Nephron progenitor cell (in vitro differentiated cells): ENCODE data around the gene MAP7D2.
A peak's percentile ranks its signal among the peaks of the same experiment; 100 is the strongest.

ENCODE experiments used
- DNase-seq: peaks from one replicate; pipeline ENCODE4 v3.0.0; 2021
- H3K27ac Mint-ChIP-seq: 2 replicates; pipeline ENCODE4 v1.8.0; 2021; ENCODE audit warnings: mild to moderate bottlenecking, moderate library complexity, mixed read lengths
- H3K27me3 Mint-ChIP-seq: 2 replicates; pipeline ENCODE4 v1.8.0; 2021; ENCODE audit warnings: mild to moderate bottlenecking, low read depth, mixed read lengths; ENCODE audit not compliant: poor library complexity
- H3K36me3 Mint-ChIP-seq: 2 replicates; pipeline ENCODE4 v1.8.0; 2021; ENCODE audit warnings: low read depth, mixed read lengths
- H3K4me1 Mint-ChIP-seq: 2 replicates; pipeline ENCODE4 v1.8.0; 2021; ENCODE audit warnings: mixed read lengths
- H3K4me3 Mint-ChIP-seq: 2 replicates; pipeline ENCODE4 v1.8.0; 2021; ENCODE audit warnings: mild to moderate bottlenecking, moderate library complexity, mixed read lengths
- H3K9me3 Mint-ChIP-seq: 2 replicates; pipeline ENCODE4 v1.8.0; 2021; ENCODE audit warnings: mild to moderate bottlenecking, moderate library complexity, mixed read lengths
- CTCF ChIP-seq: fragments of 200-600 bp; sonication (generic); IDR thresholded peaks from 2 replicates; pipeline ENCODE4 v1.5.0; 2021; ENCODE audit warnings: antibody characterized with exemption

Gene MAP7D2

GRCh38 chrX:19975845-19976244, 140.9 kb downstream of the MAP7D2 start:
- no peak for DNase-seq
- Mint-ChIP-seq H3K4me3 (no peak overlapping the region), H3K27ac (no peak overlapping the region), H3K36me3 (peaks cover 35% of the 10 kb centered on the region), H3K4me1 (no peaks in the 10 kb centered on the region), H3K9me3 (peaks cover 70% of the 10 kb centered on the region), H3K27me3 (no peaks in the 10 kb centered on the region)
- TF ChIP-seq CTCF: no peak

DNA sequence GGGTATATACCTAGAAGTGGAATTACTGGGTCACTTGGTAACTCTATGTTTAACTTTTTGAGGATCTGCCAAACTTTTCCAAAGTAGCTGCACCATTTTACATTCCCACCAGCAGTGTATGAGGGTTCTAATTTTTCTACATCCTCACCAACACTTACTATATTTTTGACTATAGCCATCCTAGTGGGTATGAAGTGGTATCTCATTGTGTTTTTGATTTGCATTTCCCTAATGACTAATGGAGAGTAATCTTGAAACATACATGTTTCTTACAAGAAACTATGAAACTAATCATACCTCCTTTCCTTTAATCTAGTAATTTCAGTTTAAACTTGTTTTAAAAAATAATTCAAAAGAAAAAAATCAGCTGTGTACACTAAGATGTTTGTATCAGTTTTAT, 143.7 kb downstream of the MAP7D2 start:
- DNase-seq: no peak
- Mint-ChIP-seq H3K4me3 (no peak overlapping the region), H3K9me3 (peaks cover 50% of the 10 kb centered on the region), H3K27ac (no peak overlapping the region), H3K27me3 (no peaks in the 10 kb centered on the region), H3K36me3 (peaks cover 26% of the 10 kb centered on the region), H3K4me1 (peaks cover 3% of the 10 kb centered on the region)
- TF ChIP-seq CTCF: no peak

GRCh38 chrX:19968276-19968675, 148.4 kb downstream of the MAP7D2 start:
- H3K36me3 Mint-ChIP-seq: peaks cover 21% of the 10 kb centered on the region
- no peaks in the 10 kb centered on the region for H3K27me3 Mint-ChIP-seq
- DNase-seq: no peak
- H3K27ac Mint-ChIP-seq: no peak overlapping the region
- no peak for TF ChIP-seq CTCF
- peaks cover 34% of the 10 kb centered on the region for H3K9me3 Mint-ChIP-seq
- no peak overlapping the region for H3K4me3 Mint-ChIP-seq
- peaks cover 4% of the 10 kb centered on the region for H3K4me1 Mint-ChIP-seq

- no peak overlapping the region for H3K27ac Mint-ChIP-seq
- no peak for TF ChIP-seq CTCF
- peaks cover 6% of the 10 kb centered on the region for H3K4me1 Mint-ChIP-seq
Observed at GRCh38 chrX:19966056-19966455, 150.7 kb downstream of the MAP7D2 start.

DNA sequence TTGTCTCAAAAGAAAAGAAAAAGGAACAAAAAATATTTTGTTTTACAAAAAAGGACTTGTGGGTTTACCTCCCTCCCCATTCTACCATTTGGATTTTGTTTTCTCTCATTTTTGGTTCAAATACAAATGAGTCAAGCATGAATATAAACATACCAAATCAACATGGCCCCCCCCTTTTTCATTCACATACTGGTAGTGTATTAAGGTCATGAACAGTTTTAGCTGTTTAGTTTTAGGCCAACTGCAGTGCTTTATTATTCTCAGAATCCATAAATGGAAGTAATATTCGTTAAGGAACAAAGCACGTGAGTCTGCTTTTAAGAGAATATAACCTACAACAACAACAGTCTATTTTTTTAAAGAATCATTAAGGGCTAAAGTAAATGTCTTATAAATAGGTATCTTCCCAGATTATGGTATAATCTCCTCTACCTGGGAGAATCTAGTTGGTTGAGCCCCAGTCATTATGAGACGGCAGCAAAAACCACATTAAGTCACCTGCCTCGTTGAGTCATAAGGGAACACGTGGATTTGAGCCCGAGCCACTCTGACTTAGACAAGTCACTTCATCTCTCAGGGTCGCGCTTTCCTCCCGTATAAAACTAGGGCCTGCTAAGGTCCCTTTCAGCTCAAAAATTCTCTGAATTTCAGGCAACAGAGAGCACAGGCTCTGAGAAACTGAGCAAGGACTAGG, 152.5 kb downstream of the MAP7D2 start:
- no peak for DNase-seq
- TF ChIP-seq CTCF: no peak
- H3K4me3 Mint-ChIP-seq: no peak overlapping the region

More at GRCh38 chrX:19966056-19966455, 150.7 kb downstream of the MAP7D2 start:
- Mint-ChIP-seq H3K27me3 (no peaks in the 10 kb centered on the region), H3K9me3 (peaks cover 30% of the 10 kb centered on the region), H3K4me3 (no peak overlapping the region), H3K36me3 (peaks cover 26% of the 10 kb centered on the region)
- DNase-seq: no peak

DNA sequence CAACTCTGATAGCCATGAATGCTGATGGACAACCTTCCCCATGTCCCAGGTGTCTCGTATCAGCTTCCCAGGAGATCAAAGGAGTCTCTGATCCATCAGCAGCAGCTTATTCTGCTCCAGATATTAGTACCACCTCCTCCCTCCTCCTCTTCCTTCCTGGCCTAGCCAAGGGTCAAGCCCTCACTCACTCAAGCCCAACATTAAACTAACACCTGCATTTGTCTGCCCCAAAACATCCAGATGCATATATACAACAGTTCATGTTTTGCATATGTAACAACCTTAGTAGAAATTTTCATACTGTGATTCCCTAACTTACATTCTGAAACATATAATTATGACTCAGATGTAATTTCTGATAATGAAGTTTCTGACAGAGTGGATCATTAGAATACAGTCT, 155.8 kb downstream of the MAP7D2 start:
- Mint-ChIP-seq H3K36me3 (peaks cover 12% of the 10 kb centered on the region), H3K9me3 (peaks cover 27% of the 10 kb centered on the region), H3K27ac (peak overlapping the region; percentile 21), H3K4me1 (peaks cover 8% of the 10 kb centered on the region), H3K27me3 (no peaks in the 10 kb centered on the region), H3K4me3 (peak overlapping the region; percentile 23)
- no peak for TF ChIP-seq CTCF
- no peak for DNase-seq

More for the DNA sequence above, 152.5 kb downstream of the MAP7D2 start:
- Mint-ChIP-seq H3K27me3 (no peaks in the 10 kb centered on the region), H3K4me1 (peaks cover 12% of the 10 kb centered on the region), H3K9me3 (peaks cover 31% of the 10 kb centered on the region), H3K27ac (no peak overlapping the region), H3K36me3 (peaks cover 22% of the 10 kb centered on the region)
